Stimulated activated naive CD8-positive, alpha-beta T cell treated with anti-CD3 and anti-CD28 coated beads, Interleukin-15, amount 100 ng/mL, for 72 hours (primary cell): ENCODE data around the gene ASPHD2.
A peak's percentile ranks its signal among the peaks of the same experiment; 100 is the strongest.

ENCODE experiments used
- ATAC-seq: fragments of 150-1000 bp; cut with Tn5 transposase; 2 replicates; pipeline ENCODE4 v1.10.0; 2021; ENCODE audit warnings: mild to moderate bottlenecking, moderate library complexity
- DNase-seq, 2 donors: peaks; one replicate each; pipeline ENCODE4 v3.0.0; 2021 to 2022
- H3K27ac Mint-ChIP-seq, 2 donors: one replicate each; pipeline ENCODE4 v1.8.0; 2022; ENCODE audit warnings: mild to moderate bottlenecking in 2 of 2, mixed read lengths in 2 of 2, moderate library complexity in 2 of 2
- H3K27me3 Mint-ChIP-seq: one replicate; pipeline ENCODE4 v1.8.0; 2022; ENCODE audit warnings: mixed read lengths
- H3K4me1 Mint-ChIP-seq: one replicate; pipeline ENCODE4 v1.8.0; 2022; ENCODE audit warnings: mild to moderate bottlenecking, mixed read lengths
- H3K4me3 Mint-ChIP-seq, 2 donors: one replicate each; pipeline ENCODE4 v1.8.0; 2022; ENCODE audit warnings: mild to moderate bottlenecking in 2 of 2, mixed read lengths in 2 of 2, moderate library complexity in 1 of 2
- H3K9me3 Mint-ChIP-seq, 2 donors: one replicate each; pipeline ENCODE4 v1.8.0; 2022; ENCODE audit warnings: mixed read lengths in 2 of 2

Gene ASPHD2

GRCh38 chr22:26485806-26486390 lies 56.8 kb downstream of the ASPHD2 start:
- Mint-ChIP-seq H3K27ac (peak overlapping the region; percentile 9 to 91), H3K27me3 (no peaks in the 10 kb centered on the region), H3K4me1 (peaks cover 58% of the 10 kb centered on the region), H3K4me3 (peak overlapping the region; percentile 98 to 99), H3K9me3 (no peaks in the 10 kb centered on the region)
- no peak for ATAC-seq
- no peak for DNase-seq

GRCh38 chr22:26486394-26486793 lies 57.3 kb downstream of the ASPHD2 start:
- no peaks in the 10 kb centered on the region for H3K9me3 Mint-ChIP-seq
- H3K4me1 Mint-ChIP-seq, result peaks cover 53% of the 10 kb centered on the region
- no peak for ATAC-seq
- H3K4me3 Mint-ChIP-seq, result no peak overlapping the region
- H3K27ac Mint-ChIP-seq, result peak overlapping the region; percentile 48 to 91
- DNase-seq, result no peak
- H3K27me3 Mint-ChIP-seq, result no peaks in the 10 kb centered on the region

GRCh38 chr22:26487996-26488395 lies 58.9 kb downstream of the ASPHD2 start:
- Mint-ChIP-seq H3K4me1 (peaks cover 37% of the 10 kb centered on the region), H3K9me3 (no peaks in the 10 kb centered on the region), H3K27me3 (no peaks in the 10 kb centered on the region), H3K27ac (peak overlapping the region; percentile 48 to 62), H3K4me3 (no peak overlapping the region)
- ATAC-seq (no peak), DNase-seq (no peak)

GRCh38 chr22:26489447-26490036 lies 60.5 kb downstream of the ASPHD2 start:
- DNase-seq (no peak), ATAC-seq (no peak)
- Mint-ChIP-seq H3K9me3 (no peaks in the 10 kb centered on the region), H3K27ac (peak overlapping the region in 1 of 2 donors; percentile 86), H3K4me3 (no peak overlapping the region), H3K27me3 (no peaks in the 10 kb centered on the region), H3K4me1 (peaks cover 37% of the 10 kb centered on the region)

GRCh38 chr22:26492220-26492619 lies 63.2 kb downstream of the ASPHD2 start:
- Mint-ChIP-seq H3K4me3 (no peak overlapping the region), H3K4me1 (peaks cover 17% of the 10 kb centered on the region)
- no peak for DNase-seq

GRCh38 chr22:26494506-26494905 lies 65.4 kb downstream of the ASPHD2 start:
- H3K27ac Mint-ChIP-seq, result no peak overlapping the region
- H3K4me1 Mint-ChIP-seq, result peaks cover 7% of the 10 kb centered on the region
- no peaks in the 10 kb centered on the region for H3K9me3 Mint-ChIP-seq
- DNase-seq (no peak), ATAC-seq (no peak)
- H3K27me3 Mint-ChIP-seq, result no peaks in the 10 kb centered on the region
- H3K4me3 Mint-ChIP-seq, result no peak overlapping the region

More at GRCh38 chr22:26492220-26492619, 63.2 kb downstream of the ASPHD2 start:
- peak overlapping the region in 1 of 2 donors; percentile 5 for H3K27ac Mint-ChIP-seq
- ATAC-seq, result no peak
- H3K9me3 Mint-ChIP-seq, result no peaks in the 10 kb centered on the region
- H3K27me3 Mint-ChIP-seq, result no peaks in the 10 kb centered on the region
